OCI-LY3 (cell line): ENCODE data around the gene NUP93.
"Not testable (repeated sequence)": the region's sequence is repeated elsewhere in the genome, so short reads cannot be mapped to it uniquely, and the experiment has no call there.

Source experiments
- H2AFZ ChIP-seq: fragments of 200-600, 300-600 bp; shearing (Covaris generic); 2 replicates; pipeline ENCODE4 v1.6.0; 2014; ENCODE audit warnings: antibody characterized with exemption, low read depth, low read length
- H3K27ac ChIP-seq: fragments of 200-600, 300-600 bp; sonication (generic); 2 replicates; pipeline ENCODE4 v1.5.1; 2014; ENCODE audit warnings: mild to moderate bottlenecking, low read length, moderate library complexity, mixed read lengths
- H3K27me3 ChIP-seq: fragments of 200-600, 300-600 bp; sonication (generic); 2 replicates; pipeline ENCODE4 v1.6.1; 2014; ENCODE audit warnings: low read depth, low read length, mixed read lengths
- H3K36me3 ChIP-seq: fragments of 200-600, 300-600 bp; sonication (generic); replicated peaks from 2 replicates; pipeline ENCODE3; 2014; ENCODE audit warnings: low read depth, low read length, mixed read lengths
- H3K4me1 ChIP-seq: fragments of 300-600, 200-600 bp; sonication (generic); 2 replicates; pipeline ENCODE4 v1.6.1; 2014; ENCODE audit warnings: low read length, mixed read lengths
- H3K4me2 ChIP-seq: fragments of 200-600, 300-600 bp; sonication (generic); 2 replicates; pipeline ENCODE4 v1.6.1; 2014; ENCODE audit warnings: low read length, mixed read lengths
- H3K4me3 ChIP-seq: fragments of 300-600, 200-600 bp; sonication (generic); 2 replicates; pipeline ENCODE4 v1.5.1; 2014; ENCODE audit warnings: antibody characterized with exemption, mild to moderate bottlenecking, low read length, moderate library complexity
- H3K79me2 ChIP-seq: fragments of 300-600, 200-600 bp; shearing (Covaris generic); 2 replicates; pipeline ENCODE4 v1.6.1; 2014; ENCODE audit warnings: mild to moderate bottlenecking, low read length, mixed read lengths
- H3K9ac ChIP-seq: fragments of 300-600, 200-600 bp; shearing (Covaris generic); 2 replicates; pipeline ENCODE4 v1.6.0; 2014; ENCODE audit warnings: mild to moderate bottlenecking, low read length, moderate library complexity
- H3K9me3 ChIP-seq: fragments of 200-600, 300-600 bp; shearing (Covaris generic); 2 replicates; pipeline ENCODE4 v1.6.1; 2014; ENCODE audit warnings: low read length, mixed read lengths; ENCODE audit not compliant: insufficient read depth
- H4K20me1 ChIP-seq: fragments of 200-600, 300-600 bp; sonication (generic); 2 replicates; pipeline ENCODE4 v1.6.1; 2016; ENCODE audit warnings: low read length, mixed read lengths; ENCODE audit not compliant: insufficient read depth
- EZH2phosphoT487 ChIP-seq: fragments of 200-600 bp; shearing (Covaris generic); IDR thresholded peaks from 2 replicates; pipeline ENCODE4 v1.6.1; 2018; ENCODE audit warnings: antibody characterized with exemption, mixed run types, low read depth
- TF ChIP-seq, protein P1 (sequence below): fragments of 200-600, 300-600 bp; sonication (generic); IDR thresholded peaks from 2 replicates; pipeline ENCODE4 v1.5.1; 2014; ENCODE audit warnings: antibody characterized with exemption, low read length, low read depth

NUP93 gene

DNA sequence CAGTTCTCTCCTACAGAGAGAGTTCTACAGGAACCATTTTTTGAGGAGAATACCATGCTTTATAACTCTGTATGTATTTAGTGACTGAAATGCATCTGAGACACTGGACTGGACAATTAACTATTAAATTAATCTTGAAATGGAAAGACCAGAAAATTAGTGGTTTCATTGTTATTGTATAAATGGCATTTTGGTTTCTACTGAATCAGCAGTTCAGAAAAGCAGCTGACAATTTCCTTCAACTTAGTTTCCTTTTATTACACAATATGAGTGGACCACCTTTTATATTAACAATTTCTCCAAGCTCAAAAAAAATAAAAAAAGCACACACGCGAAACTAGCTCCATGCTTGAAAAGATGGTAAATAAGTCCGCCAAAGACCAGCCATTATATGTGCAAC lies 69.0 kb downstream of the NUP93 start:
- TF ChIP-seq EZH2phosphoT487, result no peak
- TF ChIP-seq, protein P1, sequence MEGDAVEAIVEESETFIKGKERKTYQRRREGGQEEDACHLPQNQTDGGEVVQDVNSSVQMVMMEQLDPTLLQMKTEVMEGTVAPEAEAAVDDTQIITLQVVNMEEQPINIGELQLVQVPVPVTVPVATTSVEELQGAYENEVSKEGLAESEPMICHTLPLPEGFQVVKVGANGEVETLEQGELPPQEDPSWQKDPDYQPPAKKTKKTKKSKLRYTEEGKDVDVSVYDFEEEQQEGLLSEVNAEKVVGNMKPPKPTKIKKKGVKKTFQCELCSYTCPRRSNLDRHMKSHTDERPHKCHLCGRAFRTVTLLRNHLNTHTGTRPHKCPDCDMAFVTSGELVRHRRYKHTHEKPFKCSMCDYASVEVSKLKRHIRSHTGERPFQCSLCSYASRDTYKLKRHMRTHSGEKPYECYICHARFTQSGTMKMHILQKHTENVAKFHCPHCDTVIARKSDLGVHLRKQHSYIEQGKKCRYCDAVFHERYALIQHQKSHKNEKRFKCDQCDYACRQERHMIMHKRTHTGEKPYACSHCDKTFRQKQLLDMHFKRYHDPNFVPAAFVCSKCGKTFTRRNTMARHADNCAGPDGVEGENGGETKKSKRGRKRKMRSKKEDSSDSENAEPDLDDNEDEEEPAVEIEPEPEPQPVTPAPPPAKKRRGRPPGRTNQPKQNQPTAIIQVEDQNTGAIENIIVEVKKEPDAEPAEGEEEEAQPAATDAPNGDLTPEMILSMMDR, result no peak
- Histone ChIP-seq H3K4me1 (no peaks in the 10 kb centered on the region), H3K4me3 (no peak overlapping the region), H3K27ac (no peak overlapping the region), H4K20me1 (peaks cover 7% of the 10 kb centered on the region; the same call in 1 of the 2 replicates), H3K9me3 (no peaks in the 10 kb centered on the region), H3K4me2 (no peak overlapping the region), H3K36me3 (peaks cover 7% of the 10 kb centered on the region), H3K27me3 (no peaks in the 10 kb centered on the region), H3K79me2 (peaks cover 5% of the 10 kb centered on the region; the same call in 1 of the 2 replicates), H2AFZ (no peak overlapping the region), H3K9ac (no peak overlapping the region)

DNA sequence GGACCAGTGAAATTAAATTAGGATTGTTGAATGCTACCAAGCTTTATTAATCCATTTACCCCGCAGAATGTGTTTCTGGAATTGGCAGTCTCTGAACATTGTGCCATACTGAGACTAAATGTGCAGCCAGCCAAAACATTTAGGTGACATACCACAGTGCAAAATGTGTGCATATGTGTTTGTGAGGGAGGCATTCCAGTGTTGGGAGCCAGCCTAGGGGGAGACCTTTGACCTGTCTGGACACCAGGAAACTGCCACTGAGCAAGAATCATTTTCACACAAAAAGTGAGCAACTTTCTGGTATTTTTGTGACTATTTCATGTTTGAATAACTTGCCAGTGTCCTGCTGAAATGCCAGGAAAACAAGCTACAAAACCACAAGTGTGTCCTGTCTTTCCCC lies 70.4 kb downstream of the NUP93 start:
- no peak overlapping the region for H3K4me3 ChIP-seq
- no peak overlapping the region for H3K9ac ChIP-seq
- no peak overlapping the region for H2AFZ ChIP-seq
- H3K4me2 ChIP-seq, result no peak overlapping the region
- TF ChIP-seq EZH2phosphoT487, result no peak
- TF ChIP-seq, protein P1, result no peak
- peaks cover 11% of the 10 kb centered on the region for H3K36me3 ChIP-seq
- H3K9me3 ChIP-seq, result no peaks in the 10 kb centered on the region
- no peaks in the 10 kb centered on the region; the same call in 1 of the 2 replicates for H3K79me2 ChIP-seq
- peaks cover 7% of the 10 kb centered on the region; the same call in 1 of the 2 replicates for H4K20me1 ChIP-seq
- no peak overlapping the region for H3K27ac ChIP-seq
- no peaks in the 10 kb centered on the region for H3K27me3 ChIP-seq
- H3K4me1 ChIP-seq, result no peaks in the 10 kb centered on the region

DNA sequence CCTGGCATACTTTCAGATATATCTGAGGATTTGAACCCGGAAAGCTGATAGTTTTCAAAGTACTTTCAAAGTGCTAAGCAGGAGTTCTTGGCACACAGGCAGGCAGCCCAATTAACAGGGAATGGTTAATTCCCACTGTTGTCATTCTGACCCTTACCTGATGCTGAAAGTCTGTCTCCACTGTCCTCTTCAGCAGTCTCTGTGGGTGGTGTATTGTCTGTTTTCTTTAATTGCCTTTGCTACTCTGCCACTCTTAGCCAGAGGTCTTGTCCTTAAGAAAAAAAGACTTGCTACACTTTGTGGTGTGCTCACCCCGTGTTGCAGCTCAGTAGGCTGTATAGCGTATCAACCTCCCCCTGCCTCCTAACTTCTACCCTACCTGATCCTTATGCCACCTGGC lies 71.8 kb downstream of the NUP93 start:
- Histone ChIP-seq H4K20me1 (peaks cover 7% of the 10 kb centered on the region; the same call in 1 of the 2 replicates), H3K9me3 (no peaks in the 10 kb centered on the region), H3K36me3 (peaks cover 20% of the 10 kb centered on the region), H3K9ac (no peak overlapping the region), H3K27me3 (no peaks in the 10 kb centered on the region), H2AFZ (no peak overlapping the region), H3K79me2 (no peaks in the 10 kb centered on the region), H3K4me2 (no peak overlapping the region), H3K27ac (no peak overlapping the region), H3K4me1 (no peaks in the 10 kb centered on the region), H3K4me3 (no peak overlapping the region)
- TF ChIP-seq EZH2phosphoT487, result no peak

DNA sequence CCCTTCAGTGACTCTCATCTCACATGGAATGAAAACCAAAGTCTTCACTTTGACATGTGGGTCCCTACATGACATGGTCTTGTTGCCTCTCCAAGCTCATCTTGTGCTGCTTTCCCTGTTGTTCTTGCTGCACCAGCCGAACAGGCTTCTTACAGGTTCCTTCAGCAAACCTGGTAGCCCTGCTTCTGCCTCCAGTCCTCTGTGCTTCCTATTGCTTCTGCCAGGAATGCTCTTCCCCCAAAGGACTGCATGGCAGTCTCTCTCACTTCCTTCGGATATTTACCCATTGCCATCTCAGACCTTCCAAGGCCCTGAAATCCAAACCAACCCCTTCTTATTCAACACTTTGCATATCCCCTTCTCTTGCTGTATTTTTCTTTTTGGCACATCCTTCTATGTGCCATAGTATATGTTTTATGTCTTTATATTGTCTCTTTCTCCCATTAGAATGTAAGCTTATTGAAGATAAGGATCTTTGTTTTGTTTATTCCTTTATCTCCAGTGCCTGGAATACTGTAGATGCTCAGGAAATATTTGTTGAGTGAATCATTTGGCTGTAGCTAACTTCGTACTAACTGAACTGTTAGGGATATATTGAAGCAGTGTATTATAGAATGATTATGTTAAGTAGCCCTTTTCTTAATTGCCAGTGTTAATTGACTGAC lies 77.2 kb downstream of the NUP93 start:
- Histone ChIP-seq H3K4me2 (no peak overlapping the region), H3K9me3 (no peaks in the 10 kb centered on the region), H3K4me1 (no peaks in the 10 kb centered on the region), H4K20me1 (no peaks in the 10 kb centered on the region), H3K27ac (no peak overlapping the region), H3K9ac (no peak overlapping the region), H3K4me3 (no peak overlapping the region), H3K36me3 (peaks cover 20% of the 10 kb centered on the region), H3K27me3 (no peaks in the 10 kb centered on the region), H3K79me2 (no peaks in the 10 kb centered on the region), H2AFZ (no peak overlapping the region)
- TF ChIP-seq, protein P1, result no peak
- no peak for TF ChIP-seq EZH2phosphoT487

DNA sequence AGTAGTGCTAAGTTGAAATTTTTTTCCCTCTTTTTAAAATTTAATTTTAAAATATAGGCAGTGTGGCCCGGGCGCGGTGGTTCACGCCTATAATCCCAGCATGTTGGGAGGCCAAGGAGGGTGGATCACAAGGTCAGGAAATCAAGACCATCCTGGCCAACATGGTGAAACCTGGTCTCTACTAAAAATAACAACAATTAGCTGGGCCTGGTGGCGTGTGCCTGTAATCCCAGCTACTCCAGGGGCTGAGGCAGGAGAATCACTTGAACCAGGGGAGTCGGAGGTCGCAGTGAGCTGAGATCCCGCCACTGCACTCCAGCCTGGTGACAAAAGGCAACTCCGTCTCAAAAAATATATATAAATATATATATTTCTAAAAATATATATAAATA lies 77.7 kb downstream of the NUP93 start:
- not testable (repeated sequence) for H4K20me1 ChIP-seq, H3K4me1 ChIP-seq

More for the DNA sequence above, 77.7 kb downstream of the NUP93 start:
- H3K4me3 ChIP-seq, H3K27me3 ChIP-seq, H3K79me2 ChIP-seq, H3K27ac ChIP-seq, H3K9me3 ChIP-seq, H2AFZ ChIP-seq, H3K4me2 ChIP-seq, H3K9ac ChIP-seq: not testable (repeated sequence)
- peaks cover 20% of the 10 kb centered on the region for H3K36me3 ChIP-seq
